Thyroid gland (tissue), 4 donors: ENCODE measurements around the gene IRF7.

Source experiments
- CTCF ChIP-seq, 6 experiments: fragments of 200-600 bp in 3 of 6; fragments of 450-650 bp in 3 of 6; sonication (generic) in 3 of 6; IDR thresholded peaks; one replicate each; pipeline ENCODE4 v1.5.1; 2016 to 2019; ENCODE audit warnings: antibody characterized with exemption in 6 of 6, mild to moderate bottlenecking in 2 of 6, inconsistent platforms in 1 of 6, moderate library complexity in 1 of 6
- POLR2A ChIP-seq, 2 donors: fragments of 450-650 bp; IDR thresholded peaks; one replicate each; pipeline ENCODE4 v1.6.1; 2017; ENCODE audit warnings: antibody characterized with exemption in 2 of 2, mild to moderate bottlenecking in 2 of 2, moderate library complexity in 1 of 2

GRCh38 chr11:563066-563811 lies 52.5 kb downstream of the IRF7 start:
- TF ChIP-seq CTCF (IDR thresholded peaks at IDR 0.05) = no peak
- no peak for TF ChIP-seq POLR2A (IDR thresholded peaks at IDR 0.05)
